ENCODE data around the gene OPRM1.

OPRM1 gene

DNA sequence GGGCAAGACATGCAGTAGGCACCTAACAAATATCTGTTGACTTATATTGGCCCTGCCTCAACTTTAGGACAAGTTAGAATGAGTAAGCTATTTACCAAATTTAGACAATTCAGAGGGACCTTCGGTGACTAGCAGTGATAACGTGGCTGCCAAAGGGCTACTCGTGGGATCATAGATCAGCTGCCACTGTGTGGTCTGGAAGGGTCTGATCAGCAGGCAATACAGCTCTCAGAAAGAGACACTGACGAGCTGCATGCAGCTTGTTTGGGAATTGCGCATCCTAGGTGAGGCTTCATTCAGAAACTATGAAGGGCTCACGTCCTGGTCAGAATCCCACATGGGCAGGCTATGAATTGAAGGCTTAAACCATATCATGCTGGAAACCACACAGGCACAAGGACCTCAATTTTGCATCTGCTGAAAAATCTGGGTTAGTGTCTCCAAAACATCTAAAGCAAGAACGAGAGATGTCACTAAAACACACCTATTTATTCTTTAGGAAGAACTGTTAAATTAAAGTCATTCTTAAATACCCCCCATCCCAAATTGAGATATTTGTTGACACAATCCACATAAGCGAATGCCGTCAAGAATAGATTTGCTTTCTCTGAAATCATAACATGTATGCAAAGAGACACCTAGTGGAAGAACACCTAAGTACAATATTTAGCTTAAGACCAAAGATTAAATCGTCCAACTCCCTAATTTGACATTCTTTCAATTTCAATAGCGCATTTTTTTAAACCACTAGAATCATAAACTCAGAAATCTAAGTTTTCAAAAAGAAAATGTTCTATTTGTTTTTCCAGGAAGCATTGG lies 238.0 kb downstream of the OPRM1 start:
- DNase-seq (ENCODE audit: low read depth in 3 of 3), result no peak

GRCh38 chr6:154277629-154278017 lies 238.6 kb downstream of the OPRM1 start:
- no peak for DNase-seq (ENCODE audit: low read depth in 3 of 3)

GRCh38 chr6:154280521-154280920 lies 241.5 kb downstream of the OPRM1 start:
- DNase-seq (ENCODE audit: low read depth in 3 of 3), result no peak

DNA sequence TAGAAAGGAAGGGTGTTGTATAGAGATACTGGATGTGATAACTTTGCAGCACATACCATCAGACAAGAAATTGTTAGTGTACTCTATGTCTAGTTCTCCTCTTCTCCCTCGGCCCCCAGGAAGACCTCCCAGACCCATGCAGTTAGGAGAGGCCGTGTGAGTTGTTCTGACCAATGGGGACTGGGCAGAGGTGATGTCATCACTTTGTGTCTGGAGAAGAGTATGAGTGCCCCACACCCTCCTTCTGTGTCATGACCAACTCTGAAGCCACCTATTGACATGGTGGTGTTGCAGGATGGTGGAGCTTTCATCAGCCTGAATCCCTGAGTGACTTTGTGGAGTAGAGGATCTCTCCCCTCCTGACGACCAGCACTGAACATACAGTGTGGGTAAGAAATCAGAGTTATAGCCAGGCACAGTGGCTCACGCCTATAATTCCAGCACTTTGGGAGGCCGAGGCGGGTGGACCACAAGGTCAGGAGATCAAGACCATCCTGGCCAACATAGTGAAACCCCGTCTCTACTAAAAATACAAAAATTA lies 245.3 kb downstream of the OPRM1 start:
- no peak for DNase-seq (ENCODE audit: low read depth in 3 of 3)

- no peak for DNase-seq (ENCODE audit: low read depth in 3 of 3)
These were observed 246.8 kb downstream of the OPRM1 start for GRCh38 chr6:154285826-154286225.

DNA sequence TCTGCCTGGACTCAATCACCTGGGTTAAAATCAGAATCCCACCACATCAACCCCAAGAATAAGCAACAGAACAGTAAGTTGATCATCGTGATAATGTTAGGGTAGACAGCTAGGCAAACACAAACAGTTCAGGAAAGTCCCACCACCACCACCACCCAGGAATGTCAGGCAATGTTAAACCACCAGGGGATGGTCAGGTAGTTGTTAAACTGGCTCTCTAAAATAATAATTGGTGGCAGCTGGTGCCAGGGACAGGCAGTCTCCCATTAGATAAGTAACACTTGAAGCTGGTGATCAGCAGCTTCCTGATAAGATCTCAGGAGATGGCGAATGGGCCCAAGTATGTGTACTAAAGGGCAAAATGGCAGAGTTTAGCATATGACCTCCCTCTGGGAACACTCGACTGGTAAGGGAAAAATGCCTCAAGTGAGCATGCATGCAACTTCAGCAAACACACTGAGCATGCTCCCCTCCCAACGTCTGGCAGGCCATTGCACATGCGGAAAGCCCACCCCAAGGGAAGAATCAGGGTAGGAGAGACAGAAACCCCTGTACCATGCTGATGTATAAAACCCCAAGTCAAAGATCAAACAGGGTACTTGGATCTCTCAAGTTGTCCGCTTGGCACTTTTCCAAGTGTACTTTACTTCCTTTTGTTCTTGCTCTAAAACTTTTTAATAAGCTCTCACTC lies 250.9 kb downstream of the OPRM1 start:
- no peak for DNase-seq (ENCODE audit: low read depth in 3 of 3)

DNA sequence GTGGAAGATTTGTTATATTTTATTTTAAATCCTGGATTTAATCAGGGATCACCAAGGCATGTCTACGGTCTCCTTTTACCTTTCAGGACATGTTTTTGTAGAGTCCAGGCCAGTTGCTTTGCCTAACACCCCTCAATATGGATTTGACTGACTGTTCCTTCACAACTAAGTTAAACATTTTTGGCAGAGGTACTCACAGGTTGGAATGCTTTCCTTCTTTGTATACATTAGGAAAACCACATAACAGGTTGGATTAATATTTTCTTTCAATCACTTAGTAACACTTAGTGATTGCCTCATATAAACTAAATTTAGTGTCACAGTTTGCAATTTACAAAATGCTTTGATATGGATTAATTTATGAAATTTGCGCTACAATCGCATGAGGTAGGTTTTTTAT lies 253.0 kb downstream of the OPRM1 start:
- no peak for DNase-seq (ENCODE audit: low read depth in 3 of 3)

DNA sequence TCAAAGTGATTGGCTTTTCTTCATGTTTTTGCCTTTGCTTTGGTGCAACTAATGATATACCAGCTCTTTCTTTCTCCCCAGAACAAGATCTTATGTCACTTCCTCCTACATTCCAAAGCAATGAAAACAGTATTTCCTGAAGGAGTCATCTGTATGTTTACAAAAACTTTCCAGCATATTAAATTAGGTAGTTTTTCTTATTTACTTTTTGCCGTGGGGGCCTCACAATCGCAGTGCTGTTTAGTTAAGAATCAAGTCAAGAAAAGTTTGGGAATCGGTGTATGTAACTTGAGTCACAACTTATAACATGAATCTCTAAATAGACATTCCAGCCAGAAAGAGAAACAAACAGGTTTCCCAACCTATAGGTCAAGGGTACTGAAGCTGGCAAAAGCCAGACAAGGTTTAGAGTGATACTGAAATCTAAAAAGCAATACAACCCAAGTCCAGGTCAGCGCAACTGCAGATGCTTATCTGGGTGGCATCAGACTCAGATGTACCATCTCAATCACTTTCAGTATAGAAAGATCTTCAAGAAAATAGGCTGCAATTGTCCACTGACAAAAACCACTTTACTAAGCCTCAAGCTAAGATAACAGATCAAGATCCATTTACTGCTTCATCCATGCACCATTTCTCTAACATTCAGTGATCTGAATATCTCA lies 253.9 kb downstream of the OPRM1 start:
- no peak for DNase-seq (ENCODE audit: low read depth in 3 of 3)

DNA sequence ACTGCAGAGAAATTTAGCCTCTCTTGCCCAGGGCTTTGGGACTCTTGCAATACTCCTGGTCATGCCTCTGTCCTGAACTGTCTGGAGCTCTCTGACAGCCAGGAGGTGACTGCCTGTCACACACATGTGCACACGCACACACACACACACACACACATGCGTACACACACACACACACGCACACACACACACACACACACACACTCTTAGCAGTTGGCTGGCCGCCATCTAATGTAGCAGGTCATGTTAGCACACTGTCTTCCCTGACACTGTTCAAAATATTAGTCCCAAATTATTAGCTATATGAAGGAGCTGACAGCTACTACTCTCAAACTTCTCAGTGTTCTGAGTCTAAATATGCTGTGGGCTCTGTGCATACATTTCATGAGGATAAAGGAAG lies 256.7 kb downstream of the OPRM1 start:
- no peak for DNase-seq (ENCODE audit: low read depth in 3 of 3)

Data from stimulated activated CD4-positive, alpha-beta T cell treated with anti-CD3 and anti-CD28 coated beads, TNF-alpha, amount 100 ng/mL, for 48 hours (primary cell).